GM12864 (cell line): Measurements from ENCODE around the gene DNAH8.

Experiments used
- DNase-seq: peaks from one replicate; pipeline ENCODE4 v3.0.0-alpha.2; 2011; ENCODE audit warnings: low read depth
- H3K4me3 ChIP-seq: 2 replicates; pipeline ENCODE4 v1.5.1; 2011; ENCODE audit warnings: mild to moderate bottlenecking, low read depth, low read length, control low read depth
- CTCF ChIP-seq: IDR thresholded peaks from 2 replicates; pipeline ENCODE4 v1.5.1; 2011; ENCODE audit warnings: low read depth, mild to moderate bottlenecking, moderate library complexity, low read length, control low read depth, inconsistent platforms; ENCODE audit errors: missing control alignments

Gene DNAH8

GRCh38 chr6:39048481-39049399 is 333.6 kb downstream of the DNAH8 start, which contains the start of gene GLP1R:
GLP1R (plus strand) TSS chr6:39048781; CDS start chr6:39048841, 60 bp downstream.
- TF ChIP-seq CTCF, result no peak
- DNase-seq, result no peak
- H3K4me3 ChIP-seq, result no peak within 1 kb of the TSS

GRCh38 chr6:39049575-39050283 is 334.6 kb downstream of the DNAH8 start:
- no peak for DNase-seq
- H3K4me3 ChIP-seq, result no peak overlapping the region
- no peak for TF ChIP-seq CTCF

- DNase-seq, result no peak
- H3K4me3 ChIP-seq, result no peak overlapping the region
- no peak for TF ChIP-seq CTCF
Observed at GRCh38 chr6:39050453-39051112, 335.5 kb downstream of the DNAH8 start.

GRCh38 chr6:39051399-39052122 is 336.4 kb downstream of the DNAH8 start:
- no peak overlapping the region for H3K4me3 ChIP-seq
- no peak for DNase-seq
- no peak for TF ChIP-seq CTCF

GRCh38 chr6:39053016-39053624 is 338.0 kb downstream of the DNAH8 start:
- no peak for TF ChIP-seq CTCF
- DNase-seq, result no peak
- no peak overlapping the region for H3K4me3 ChIP-seq

- DNase-seq, result no peak
- no peak for TF ChIP-seq CTCF
- H3K4me3 ChIP-seq, result no peak overlapping the region
Observed at GRCh38 chr6:39053854-39054576, 338.9 kb downstream of the DNAH8 start.
